H1 (cell line): Measurements from ENCODE around the gene IFIT2. TPM values are rescaled to one million over a fixed set of nuclear protein-coding genes. Genes with fewer than 3 reads are reported as not detected.

Source experiments
- CTCF ChIA-PET: fragments of 300-600 bp; sonication (Branson Sonifier 250); formaldehyde crosslinking; loops from one replicate; lab custom pipeline; 2021; ENCODE audit not compliant: partially characterized antibody; lab: Charles Lee
- POLR2A ChIA-PET: fragments of 300-600 bp; sonication (Branson Sonifier 250); formaldehyde crosslinking; loops from one replicate; lab custom pipeline; 2021; ENCODE audit warnings: inconsistent platforms; ENCODE audit not compliant: partially characterized antibody; lab: Charles Lee
- DNase-seq, 2 experiments: peaks; one replicate each; pipeline versions ENCODE4 v3.0.0 to v3.0.0-alpha.2; 2010 to 2022; ENCODE audit warnings: low spot score in 2 of 2, low read depth in 1 of 2, mixed read lengths in 1 of 2
- FAIRE-seq: peaks from 2 replicates; lab custom pipeline; 2011; peaks lifted over from hg19 to GRCh38; lab: Jason Lieb, UNC
- H2AFZ ChIP-seq: 2 replicates; pipeline ENCODE4 v1.8.1; 2012; ENCODE audit warnings: low read length, inconsistent platforms
- H2AK5ac ChIP-seq: 2 replicates; pipeline ENCODE4 v1.6.1; 2013; ENCODE audit warnings: low read depth, low read length
- H2BK120ac ChIP-seq: replicated peaks from 2 replicates; pipeline ENCODE3; 2013; ENCODE audit warnings: low read depth, low read length, inconsistent platforms
- H2BK12ac ChIP-seq: 2 replicates; pipeline ENCODE4 v1.6.1; 2013; ENCODE audit warnings: low read depth, low read length
- H2BK15ac ChIP-seq: 2 replicates; pipeline ENCODE4 v1.6.1; 2013; ENCODE audit warnings: low read length
- H2BK20ac ChIP-seq: 2 replicates; pipeline ENCODE4 v1.6.1; 2013; ENCODE audit warnings: low read length
- H2BK5ac ChIP-seq: 2 replicates; pipeline ENCODE4 v1.6.1; 2013; ENCODE audit warnings: low read depth, low read length
- H3K14ac ChIP-seq: 2 replicates; pipeline ENCODE4 v1.6.1; 2013; ENCODE audit warnings: inconsistent platforms; ENCODE audit not compliant: insufficient read length
- H3K18ac ChIP-seq: 2 replicates; pipeline ENCODE4 v1.6.1; 2013; ENCODE audit warnings: low read length; ENCODE audit errors: extremely low read depth
- H3K23ac ChIP-seq: 2 replicates; pipeline ENCODE4 v1.6.1; 2013; ENCODE audit warnings: inconsistent platforms; ENCODE audit not compliant: insufficient read length
- H3K23me2 ChIP-seq: 2 replicates; pipeline ENCODE4 v1.6.1; 2013; ENCODE audit warnings: low read depth, low read length
- H3K27ac ChIP-seq: 2 replicates; pipeline ENCODE4 v1.6.1; 2011; ENCODE audit warnings: low read depth, low read length, inconsistent platforms
- H3K27me3 ChIP-seq, 4 experiments: replicated peaks in 1 of 4; 1 replicate in 1 of 4; 2 replicates in 3 of 4; pipeline versions ENCODE4 v1.6.1 to v1.8.1; 2011 to 2013; ENCODE audit warnings: low read length in 3 of 4, mild to moderate bottlenecking in 3 of 4, inconsistent platforms in 2 of 4, mixed read lengths in 2 of 4, moderate library complexity in 1 of 4; ENCODE audit not compliant: control insufficient read depth in 3 of 4, insufficient read depth in 3 of 4; ENCODE audit errors: extremely low read depth in 1 of 4
- H3K36me3 ChIP-seq, 4 experiments: 2 replicates each; pipeline versions ENCODE4 v1.6.1 to v1.8.1; 2011 to 2013; ENCODE audit warnings: mild to moderate bottlenecking in 4 of 4, low read length in 3 of 4, moderate library complexity in 2 of 4, control low read depth in 1 of 4, inconsistent platforms in 1 of 4; ENCODE audit not compliant: insufficient read depth in 4 of 4, control insufficient read depth in 2 of 4
- H3K4ac ChIP-seq: replicated peaks from 2 replicates; pipeline ENCODE3; 2013; ENCODE audit warnings: low read length, low read depth, mixed read lengths, inconsistent platforms; ENCODE audit not compliant: insufficient read length
- H3K4me1 ChIP-seq, 4 experiments: replicated peaks in 1 of 4; 1 replicate in 1 of 4; 2 replicates in 3 of 4; pipeline versions ENCODE4 v1.6.1 to v1.8.1; 2011 to 2013; ENCODE audit warnings: low read length in 3 of 4, inconsistent platforms in 2 of 4, mixed read lengths in 1 of 4; ENCODE audit not compliant: insufficient read depth in 4 of 4, control insufficient read depth in 3 of 4
- H3K4me2 ChIP-seq, 2 experiments: 2 replicates each; pipeline versions ENCODE4 v1.6.1 to v1.8.1; 2011 to 2013; ENCODE audit warnings: low read depth in 2 of 2, low read length in 2 of 2, control low read depth in 1 of 2, inconsistent platforms in 1 of 2, mild to moderate bottlenecking in 1 of 2; ENCODE audit not compliant: insufficient read depth in 1 of 2
- H3K4me3 ChIP-seq, 4 experiments: fragments of 200-600, 300-600 bp in 1 of 4; sonication (generic), shearing (Covaris generic), sonication (Bioruptor Twin) in 1 of 4; 2 replicates each; pipeline versions ENCODE4 v1.5.1 to v1.8.1; 2011 to 2016; ENCODE audit warnings: low read length in 4 of 4, low read depth in 3 of 4, control low read depth in 2 of 4, inconsistent platforms in 2 of 4, mild to moderate bottlenecking in 2 of 4, mixed read lengths in 1 of 4, moderate library complexity in 1 of 4; ENCODE audit not compliant: insufficient read depth in 2 of 4; ENCODE audit errors: extremely low read depth in 1 of 4
- H3K56ac ChIP-seq: replicated peaks from 2 replicates; pipeline ENCODE3; 2013; ENCODE audit warnings: low read depth, mild to moderate bottlenecking, mixed read lengths, low read length, inconsistent platforms; ENCODE audit not compliant: insufficient read length
- H3K79me1 ChIP-seq: 2 replicates; pipeline ENCODE4 v1.6.1; 2013; ENCODE audit warnings: low read depth, low read length, control low read depth
- H3K79me2 ChIP-seq, 2 experiments: 2 replicates each; pipeline versions ENCODE4 v1.6.1 to v1.8.1; 2012 to 2013; ENCODE audit warnings: low read length in 2 of 2, mild to moderate bottlenecking in 2 of 2, inconsistent platforms in 1 of 2; ENCODE audit not compliant: insufficient read depth in 2 of 2, control insufficient read depth in 1 of 2
- H3K9ac ChIP-seq, 4 experiments: replicated peaks in 1 of 4; 1 replicate in 1 of 4; 2 replicates in 3 of 4; pipeline versions ENCODE4 v1.6.1 to v1.8.1; 2011 to 2013; ENCODE audit warnings: low read depth in 3 of 4, low read length in 3 of 4, control low read depth in 2 of 4, mild to moderate bottlenecking in 2 of 4, moderate library complexity in 2 of 4, inconsistent platforms in 1 of 4; ENCODE audit errors: extremely low read depth in 1 of 4
- H3K9me3 ChIP-seq, 2 experiments: 2 replicates each; pipeline versions ENCODE4 v1.6.1 to v1.8.1; 2012 to 2013; ENCODE audit warnings: mild to moderate bottlenecking in 2 of 2, moderate library complexity in 2 of 2, control low read depth in 1 of 2, inconsistent platforms in 1 of 2, low read depth in 1 of 2, low read length in 1 of 2, mixed read lengths in 1 of 2; ENCODE audit not compliant: insufficient read depth in 2 of 2
- H4K20me1 ChIP-seq, 2 experiments: replicated peaks in 1 of 2; 2 replicates each; pipeline versions ENCODE3 to v1.8.1; 2011 to 2013; ENCODE audit warnings: inconsistent platforms in 2 of 2, low read length in 2 of 2, mild to moderate bottlenecking in 1 of 2; ENCODE audit not compliant: insufficient read depth in 2 of 2, control insufficient read depth in 1 of 2
- H4K5ac ChIP-seq: 2 replicates; pipeline ENCODE4 v1.6.1; 2013; ENCODE audit warnings: low read length, low read depth, mixed read lengths, inconsistent platforms; ENCODE audit not compliant: insufficient read length
- H4K8ac ChIP-seq: 2 replicates; pipeline ENCODE4 v1.8.0; 2013; ENCODE audit warnings: mild to moderate bottlenecking, moderate library complexity, low read length, inconsistent platforms; ENCODE audit not compliant: insufficient read depth; ENCODE audit errors: extremely low read depth
- H4K91ac ChIP-seq: replicated peaks from 2 replicates; pipeline ENCODE3; 2013; ENCODE audit warnings: low read length, mixed read lengths, inconsistent platforms; ENCODE audit not compliant: insufficient read length
- CHD1 ChIP-seq: IDR thresholded peaks from 2 replicates; pipeline ENCODE4 v1.6.1; 2012; ENCODE audit warnings: low read depth, low read length, improper control_type of control experiment
- CHD2 ChIP-seq: IDR thresholded peaks from 2 replicates; pipeline ENCODE4 v1.6.1; 2012; ENCODE audit warnings: low read length, improper control_type of control experiment
- RXRA ChIP-seq: IDR thresholded peaks from 2 replicates; pipeline ENCODE4 v1.6.1; 2011; ENCODE audit warnings: low read depth, mild to moderate bottlenecking, low read length, moderate library complexity; ENCODE audit not compliant: insufficient read depth
- TEAD4 ChIP-seq: IDR thresholded peaks from 2 replicates; pipeline ENCODE4 v1.6.1; 2012; ENCODE audit warnings: low read depth, low read length, inconsistent platforms, mixed read lengths
- WGBS, 2 experiments: shearing (Covaris generic) in 1 of 2; methylation state at CpG; one replicate each; pipeline versions ENCODE4 v1.1.6 to v1.1.7; 2013 to 2015; ENCODE audit warnings: low lambda C conversion rate in 2 of 2, mixed read lengths in 2 of 2, inconsistent platforms in 1 of 2, low coverage in 1 of 2, missing lambda C conversion rate in 1 of 2; ENCODE audit not compliant: insufficient replicate concordance in 2 of 2, insufficient coverage in 1 of 2, insufficient read length in 1 of 2; ENCODE audit errors: extremely low coverage in 1 of 2, missing lambda C conversion rate in 1 of 2; 5-methylcytosine and 5-hydroxymethylcytosine counted together
- polyA plus RNA-seq, 7 experiments: library from polyadenylated mRNA; depleted of rRNA in 3 of 7; stranded (reverse) in 5 of 7; unstranded in 2 of 7; fragments of >200 nt in 5 of 7; fragments of 200-250 nt in 2 of 7; gene quantifications; 1 replicate in 5 of 7; 2 replicates in 1 of 7; 4 replicates in 1 of 7; pipeline versions ENCODE4 v1.2.1 to v1.2.3, GENCODE V29; 2011 to 2013; ENCODE audit warnings: missing spikeins in 2 of 7, mixed read lengths in 2 of 7
- total RNA-seq: library from RNA; stranded (reverse); fragmentation: NEBNext Ultra II Directional; extraction: Animal tissue kit (Norgen Biotek cat#: 25700); gene quantifications from 2 replicates; pipeline ENCODE4 v1.2.1, GENCODE V29; 2021
- TF ChIP-seq, protein P1 (sequence below): IDR thresholded peaks from 2 replicates; pipeline ENCODE4 v1.6.1; 2012; ENCODE audit warnings: inconsistent platforms

IFIT2 gene
- total and polyA plus RNA-seq, 2 of the 8 experiments (the other 6 are each of a cell fraction or from before 2014, with no cell fraction given): 0.03 to 0.35 TPM

DNA sequence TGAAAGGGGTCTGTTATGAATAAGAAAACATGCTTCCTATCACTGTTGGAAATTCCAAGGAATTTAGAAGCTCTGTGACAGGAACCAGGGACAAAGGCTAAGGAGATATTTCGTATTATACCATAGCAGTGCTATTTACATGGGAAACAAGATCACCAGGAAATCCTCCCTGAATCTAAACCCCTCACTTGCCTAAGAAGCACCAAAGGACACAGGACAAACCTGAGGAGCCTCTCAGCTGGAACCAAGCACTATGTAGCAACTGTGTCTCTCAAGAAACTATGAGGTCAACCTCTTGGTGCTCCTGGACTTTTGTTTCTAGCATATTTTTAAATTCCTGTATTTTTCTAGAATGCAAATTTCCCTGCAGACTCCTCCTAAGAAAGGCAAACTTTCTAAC lies 55.2 kb downstream of the IFIT2 start:
- Histone ChIP-seq H3K18ac (no peak overlapping the region), H3K23me2 (no peaks in the 10 kb centered on the region), H3K9me3 (no peaks in the 10 kb centered on the region), H3K79me1 (no peaks in the 10 kb centered on the region), H3K4ac (no peak overlapping the region), H3K4me1 (peaks cover 0 to 5% (median under 1%) of the 10 kb centered on the region in 4 experiments; a peak in 4 of 7 replicates), H2BK20ac (no peak overlapping the region), H3K14ac (no peak overlapping the region), H3K4me2 (no peak overlapping the region), H3K23ac (no peak overlapping the region), H2BK120ac (no peak overlapping the region), H4K20me1 (no peaks in the 10 kb centered on the region), H2BK5ac (no peak overlapping the region), H3K27me3 (no peaks in the 10 kb centered on the region), H3K36me3 (no peaks in the 10 kb centered on the region), H2AK5ac (no peak overlapping the region), H3K4me3 (no peak overlapping the region), H4K5ac (no peak overlapping the region), H2BK15ac (no peak overlapping the region), H4K8ac (no peak overlapping the region), H4K91ac (no peak overlapping the region), H3K56ac (no peak overlapping the region), H2AFZ (no peak overlapping the region), H3K27ac (no peak overlapping the region), H2BK12ac (no peak overlapping the region), H3K9ac (no peak overlapping the region), H3K79me2 (no peaks in the 10 kb centered on the region)
- POLR2A ChIA-PET: no interaction called here
- CTCF ChIA-PET: interaction anchor here (1.0 to 9.3 kb wide), 2 partner anchors 12 to 16 kb away, joined by 3 to 64 read pairs; no protein-coding TSS in a partner anchor
- WGBS, 2 experiments: 83% methylated on average over 1 of the region's 1 CpG; no CpG with 5 or more reads in 1 of the 2 experiments
- TF ChIP-seq CHD2: no peak
- no peak for TF ChIP-seq RXRA
- TF ChIP-seq TEAD4: no peak
- TF ChIP-seq, protein P1, sequence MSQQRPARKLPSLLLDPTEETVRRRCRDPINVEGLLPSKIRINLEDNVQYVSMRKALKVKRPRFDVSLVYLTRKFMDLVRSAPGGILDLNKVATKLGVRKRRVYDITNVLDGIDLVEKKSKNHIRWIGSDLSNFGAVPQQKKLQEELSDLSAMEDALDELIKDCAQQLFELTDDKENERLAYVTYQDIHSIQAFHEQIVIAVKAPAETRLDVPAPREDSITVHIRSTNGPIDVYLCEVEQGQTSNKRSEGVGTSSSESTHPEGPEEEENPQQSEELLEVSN: no peak
- TF ChIP-seq CHD1: no peak
- FAIRE-seq (no peak), DNase-seq (no peak)
